HG03565 (cell line): ENCODE results near the gene SH3BGR.

Experiments
- ATAC-seq: cut with Tn5 transposase; IDR thresholded peaks from one replicate; pipeline ENCODE4 v1.9.1; 2021; ENCODE audit warnings: mild to moderate bottlenecking, moderate library complexity; ENCODE audit not compliant: unreplicated experiment

The SH3BGR gene

DNA sequence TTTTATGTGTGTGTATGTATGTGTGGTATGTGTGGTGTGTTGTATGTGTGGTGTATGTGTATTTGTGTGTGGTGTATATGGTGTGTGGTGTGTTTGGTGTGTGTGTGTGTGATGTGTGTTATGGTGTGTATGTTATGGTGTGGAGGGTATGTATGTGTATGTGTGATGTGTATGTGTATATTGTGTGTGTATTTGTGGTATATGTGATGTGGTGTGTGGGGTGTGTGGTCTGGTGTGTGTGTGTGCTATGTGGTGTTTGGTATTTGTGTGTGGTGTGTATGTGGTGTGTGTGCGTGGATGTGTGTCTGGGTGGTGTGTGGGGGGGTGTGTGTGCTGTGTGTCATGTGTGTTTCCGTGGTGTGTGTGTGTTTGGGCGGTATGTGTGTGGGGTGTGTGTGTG, 59.3 kb downstream of the SH3BGR start:
- ATAC-seq = no peak

DNA sequence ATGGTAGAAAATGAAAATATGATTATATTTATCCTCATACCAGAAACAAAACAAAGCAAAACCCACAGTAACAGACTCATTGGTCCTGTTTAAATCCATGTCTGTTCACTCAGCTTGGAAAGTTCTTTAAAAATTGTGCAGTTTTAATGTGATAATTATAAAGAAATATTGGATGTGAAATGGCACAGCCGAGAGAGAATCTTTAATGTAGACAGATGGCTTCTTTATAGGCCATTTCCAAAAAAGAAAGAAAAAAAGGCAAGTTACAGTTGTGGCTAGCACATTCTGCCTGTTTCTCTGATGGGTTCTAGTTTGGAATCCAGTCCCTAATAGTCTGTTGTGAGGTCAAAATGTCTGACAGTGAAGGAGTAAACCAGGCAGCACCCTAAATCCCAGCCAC, 62.0 kb downstream of the SH3BGR start:
- ATAC-seq = no peak

DNA sequence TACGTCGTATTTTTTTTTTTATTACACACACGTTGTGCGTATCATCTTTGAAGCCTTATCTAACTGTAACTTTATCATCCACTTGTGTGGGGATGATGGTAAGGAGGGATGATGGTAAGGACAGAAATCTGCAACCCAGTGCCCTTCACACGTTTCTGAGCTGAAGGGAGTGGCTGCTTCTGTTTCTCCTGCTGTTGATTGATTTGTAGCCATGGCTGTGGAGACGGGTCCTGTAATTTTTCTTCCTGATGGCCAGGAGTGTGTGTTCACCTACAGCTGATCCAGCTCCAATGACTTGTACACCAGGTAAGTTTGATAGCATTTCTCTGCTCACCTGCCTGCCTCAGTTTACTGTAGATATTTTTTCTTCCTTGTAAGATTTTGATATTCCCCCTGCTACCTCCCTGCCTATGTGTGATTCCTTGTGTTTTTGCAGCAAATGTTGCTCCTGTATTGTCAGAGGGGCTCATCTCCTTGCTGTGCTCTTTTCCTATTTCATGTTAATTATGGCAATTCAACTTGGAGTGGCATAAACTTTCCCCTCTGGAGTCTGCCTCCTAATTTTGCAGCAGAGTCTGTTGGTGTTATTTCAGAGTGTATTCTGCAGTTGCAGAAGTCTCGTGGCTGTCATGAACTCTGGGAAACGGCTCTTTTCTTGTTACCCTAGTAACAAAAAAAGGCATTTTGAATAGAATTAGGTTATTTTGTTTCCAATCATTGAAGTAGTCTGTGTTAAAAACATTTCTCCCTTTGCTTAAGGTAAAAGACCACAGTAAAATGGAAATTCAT, 64.1 kb downstream of the SH3BGR start:
- no peak for ATAC-seq

DNA sequence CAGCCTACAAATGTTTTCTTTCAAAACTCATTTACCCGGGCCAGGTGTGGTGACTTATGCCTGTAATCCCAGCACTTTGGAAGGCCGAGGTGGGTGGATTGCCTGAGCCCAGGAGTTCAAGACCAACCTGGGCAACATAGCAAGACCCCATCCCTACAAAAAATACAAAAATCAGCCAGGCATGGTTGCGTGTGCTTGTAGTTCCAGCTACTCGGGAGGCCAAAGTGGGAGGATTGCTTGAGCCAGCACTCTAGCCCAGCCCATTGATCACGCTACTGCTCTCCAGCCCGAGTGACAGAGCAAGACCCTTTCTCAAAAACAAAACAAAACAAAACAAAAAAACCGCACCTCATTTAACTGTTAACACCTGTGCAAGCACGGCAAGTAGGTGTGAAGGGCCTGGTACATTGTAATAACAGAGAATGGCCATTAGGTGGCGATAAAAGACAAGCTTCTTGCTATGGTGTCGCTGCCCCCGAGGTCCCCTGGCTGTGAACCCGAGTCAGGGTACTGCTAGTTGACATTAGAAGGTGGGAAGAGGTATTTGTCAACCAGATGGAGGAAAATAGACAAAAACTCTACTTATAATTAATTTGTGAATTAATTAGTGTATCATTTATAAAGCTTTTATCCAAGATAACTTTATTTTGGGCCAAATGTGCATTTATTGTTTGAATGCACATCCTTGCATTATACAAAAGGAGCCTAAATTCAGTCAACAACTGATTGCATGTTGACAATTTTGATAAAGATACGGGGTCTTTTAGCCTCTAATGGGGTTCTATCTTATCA, 66.5 kb downstream of the SH3BGR start:
- ATAC-seq = peak; percentile 73

DNA sequence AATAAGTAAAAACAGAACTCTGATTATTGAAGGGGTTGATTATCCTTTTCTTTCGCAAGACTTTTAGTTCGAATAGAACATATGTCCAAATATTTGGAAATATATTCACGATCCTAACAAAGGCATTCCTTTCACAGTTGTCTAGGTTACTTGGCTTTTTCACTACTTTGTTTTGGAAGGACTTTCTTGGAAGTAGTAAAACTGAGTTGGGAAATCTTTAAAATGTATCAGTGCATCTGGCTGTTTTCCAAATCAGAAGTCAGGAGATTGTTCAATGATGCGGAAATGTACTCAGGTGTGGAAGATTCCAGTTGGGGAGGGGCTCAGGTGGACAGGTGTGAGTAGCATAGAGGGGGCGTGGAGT, 67.1 kb downstream of the SH3BGR start:
- no peak for ATAC-seq

DNA sequence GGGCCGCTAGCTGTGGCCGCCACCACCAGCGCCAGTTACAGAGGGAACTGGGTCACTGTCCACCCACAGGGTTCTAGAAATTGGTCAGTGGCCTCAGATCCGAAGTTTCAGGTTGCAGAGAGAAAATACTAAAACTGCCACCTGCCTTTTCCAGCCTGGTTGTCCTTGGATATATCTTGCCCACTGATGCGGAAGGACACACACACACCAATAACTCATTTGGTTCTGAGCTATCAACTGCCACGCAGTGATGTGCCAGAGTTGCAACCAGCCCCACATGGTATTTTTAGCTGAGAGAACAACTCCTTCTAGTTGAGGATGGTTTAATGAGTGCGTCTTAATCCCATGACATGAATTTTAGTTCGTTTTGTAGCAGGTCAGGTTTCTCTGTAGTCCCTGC, 68.1 kb downstream of the SH3BGR start:
- no peak for ATAC-seq

DNA sequence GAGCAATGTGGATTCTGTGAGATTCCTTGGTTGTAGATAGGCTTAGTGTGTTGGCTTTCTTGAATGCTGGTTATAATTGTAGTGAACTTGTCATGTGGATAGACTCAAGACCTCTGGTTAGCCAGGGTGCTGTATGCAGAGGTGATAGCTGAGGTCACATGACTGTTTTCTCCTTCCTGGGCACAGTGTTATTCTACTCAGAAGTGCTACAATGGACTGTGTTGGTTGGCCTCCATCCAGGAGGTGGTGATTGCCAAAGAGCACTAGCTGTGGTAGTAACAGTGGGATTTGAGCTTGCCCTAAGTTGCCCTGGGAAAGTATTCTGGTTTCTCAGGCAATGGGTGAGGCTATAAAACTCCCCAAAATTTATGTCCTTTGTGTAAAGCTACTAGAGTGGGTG, 71.6 kb downstream of the SH3BGR start:
- no peak for ATAC-seq

DNA sequence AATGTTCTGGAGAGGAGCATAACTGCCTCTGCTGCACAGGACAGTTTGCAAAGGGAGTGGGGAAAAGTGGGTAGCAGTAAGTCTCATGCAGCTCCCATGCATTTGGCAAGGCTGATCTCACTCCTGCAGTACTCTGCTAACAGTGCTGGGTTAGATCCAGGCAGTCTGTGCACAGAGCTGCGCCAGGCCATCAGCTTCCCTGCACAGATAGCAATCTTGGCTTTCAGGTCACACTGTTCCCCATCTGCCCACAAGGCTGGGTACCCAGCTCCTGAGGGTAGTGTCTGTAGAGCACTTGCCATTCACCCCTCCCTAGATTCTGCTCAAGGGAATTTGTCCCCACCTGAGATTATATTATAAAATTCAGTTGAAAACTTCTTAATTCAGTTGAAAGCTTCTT, 72.1 kb downstream of the SH3BGR start:
- ATAC-seq = no peak

DNA sequence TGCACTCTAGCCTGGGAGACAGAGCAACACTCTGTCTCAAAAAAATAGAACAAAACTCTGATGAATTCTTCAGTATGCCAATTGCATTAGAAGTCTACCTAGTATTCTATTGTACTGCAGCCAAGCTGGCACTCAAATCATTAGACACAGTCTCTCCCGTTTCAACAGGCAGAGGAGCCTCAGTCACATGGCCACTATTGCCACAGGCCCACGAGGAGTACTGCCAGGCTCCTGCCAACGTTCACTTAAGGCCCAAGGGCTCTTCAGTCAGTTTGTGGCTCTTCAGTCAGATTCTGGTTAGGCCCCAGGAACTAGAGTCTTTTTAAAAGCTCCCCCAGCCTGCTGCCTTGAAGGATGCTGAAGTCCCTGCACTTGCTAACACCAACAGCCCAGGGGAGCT, 73.4 kb downstream of the SH3BGR start:
- no peak for ATAC-seq

DNA sequence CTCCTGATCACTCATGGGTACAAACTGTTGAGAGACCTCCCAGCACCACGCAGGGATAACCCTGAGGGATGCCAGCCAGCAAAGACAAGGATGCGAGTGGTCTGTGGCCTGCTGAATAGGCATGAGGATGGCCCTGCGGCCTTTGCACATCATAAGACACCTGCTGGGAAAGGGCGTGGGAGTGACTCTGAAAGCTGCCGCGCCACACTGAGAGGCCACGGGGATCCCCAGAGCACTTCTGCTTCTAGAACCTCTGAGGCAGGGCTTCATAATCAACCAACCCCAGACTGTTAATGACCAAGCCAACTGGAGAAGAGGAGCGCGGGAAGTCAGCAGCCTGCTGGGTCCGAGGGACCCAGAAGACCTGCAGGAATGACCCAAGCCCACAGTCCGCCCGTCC, 73.8 kb downstream of the SH3BGR start:
- no peak for ATAC-seq

DNA sequence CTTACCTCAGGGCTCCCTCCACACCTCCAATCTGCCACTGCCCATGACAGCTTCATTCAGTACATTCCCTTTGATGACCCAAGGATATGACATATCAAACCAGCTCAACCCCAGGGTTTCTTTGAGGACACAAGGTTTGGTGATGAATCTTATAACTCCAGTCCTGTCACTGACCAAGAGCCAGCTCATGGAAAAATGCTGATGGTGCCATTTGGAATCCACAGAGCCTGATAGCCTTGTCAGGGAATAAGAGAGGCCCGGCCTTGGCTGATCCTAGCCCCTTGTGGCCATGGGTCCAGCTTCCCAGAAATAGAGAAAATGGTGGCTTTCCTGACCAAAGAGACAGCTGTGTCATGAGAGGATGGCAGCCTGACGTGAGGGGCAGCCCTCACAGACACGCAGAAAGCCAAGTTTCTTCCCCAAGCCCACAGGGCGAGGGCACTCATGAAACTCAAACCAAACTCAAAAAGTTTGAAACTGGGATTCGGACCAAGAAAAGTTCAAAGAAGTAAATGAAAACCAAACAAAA, 75.4 kb downstream of the SH3BGR start:
- no peak for ATAC-seq

DNA sequence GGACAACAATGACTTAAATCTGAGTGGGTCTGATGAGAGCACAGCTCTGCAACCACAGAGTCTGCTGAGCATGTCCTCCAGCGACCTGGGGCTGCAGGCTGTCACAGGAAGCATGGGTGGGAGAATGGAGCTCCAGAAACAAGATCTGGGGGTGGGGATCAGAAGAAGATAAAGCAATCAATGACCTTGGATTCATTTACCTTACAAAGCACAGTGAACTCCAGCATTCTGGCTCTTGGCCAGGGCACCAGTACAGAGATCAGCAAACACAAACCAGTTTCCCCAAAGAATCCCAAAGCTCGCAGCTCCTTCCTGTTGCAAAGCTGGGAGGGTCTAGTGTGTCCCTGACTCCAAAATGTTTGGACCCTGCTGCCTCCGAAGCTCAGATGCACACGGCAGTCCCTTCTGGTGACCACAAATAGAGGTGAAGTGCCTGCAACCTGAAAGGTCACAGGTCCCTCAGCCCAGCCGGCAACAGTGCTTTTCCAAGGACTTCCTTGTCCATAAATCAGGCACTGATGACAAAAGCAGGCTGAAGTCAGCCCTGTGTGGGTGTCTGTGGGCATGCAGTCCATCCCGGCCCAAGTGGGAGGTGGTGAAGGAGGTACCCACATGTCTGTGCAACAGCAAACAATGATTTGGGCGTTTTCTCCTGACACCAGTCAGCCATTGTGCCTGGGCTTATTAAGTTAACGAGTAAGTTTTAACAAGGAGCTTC, 76.1 kb downstream of the SH3BGR start:
- ATAC-seq = no peak

DNA sequence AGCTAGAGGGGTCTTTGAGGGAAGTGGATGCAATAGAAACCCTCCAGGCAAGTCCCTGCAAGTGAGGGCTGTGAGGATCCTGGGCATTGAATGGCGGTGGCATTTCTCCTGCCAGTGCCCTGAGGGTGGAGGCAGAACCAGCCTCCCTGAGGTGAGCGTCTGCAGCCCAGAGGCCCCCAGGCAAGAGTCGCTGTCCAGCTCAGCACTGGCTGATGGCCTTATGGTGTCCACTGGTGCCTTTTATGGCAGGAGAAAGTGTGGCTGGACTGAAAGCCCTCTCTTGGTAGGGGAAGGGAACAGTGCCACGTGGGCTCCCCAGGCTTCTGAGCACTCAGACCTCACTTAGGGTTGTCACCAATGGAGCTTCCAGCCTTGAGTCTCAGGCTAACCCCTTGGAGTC, 77.3 kb downstream of the SH3BGR start:
- no peak for ATAC-seq

DNA sequence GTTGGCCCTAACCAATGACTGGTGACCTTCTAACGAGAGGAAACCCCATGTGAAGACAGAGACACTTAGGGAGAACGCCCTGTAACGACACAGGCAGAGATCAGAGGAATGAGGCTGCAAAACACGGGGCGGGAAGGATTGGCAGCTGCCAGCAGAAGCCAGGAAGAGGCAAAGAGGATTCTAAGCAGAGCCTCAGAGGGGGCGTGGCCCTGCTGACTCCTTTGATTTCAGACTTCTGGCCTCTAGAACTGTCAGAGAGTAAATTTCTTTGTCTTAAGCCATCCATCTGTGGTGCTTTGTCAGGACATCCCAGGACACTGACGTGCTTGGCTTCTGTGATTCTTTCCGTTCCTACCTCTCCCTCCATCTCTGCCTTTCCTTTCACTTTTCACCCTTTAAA, 79.3 kb downstream of the SH3BGR start:
- no peak for ATAC-seq

DNA sequence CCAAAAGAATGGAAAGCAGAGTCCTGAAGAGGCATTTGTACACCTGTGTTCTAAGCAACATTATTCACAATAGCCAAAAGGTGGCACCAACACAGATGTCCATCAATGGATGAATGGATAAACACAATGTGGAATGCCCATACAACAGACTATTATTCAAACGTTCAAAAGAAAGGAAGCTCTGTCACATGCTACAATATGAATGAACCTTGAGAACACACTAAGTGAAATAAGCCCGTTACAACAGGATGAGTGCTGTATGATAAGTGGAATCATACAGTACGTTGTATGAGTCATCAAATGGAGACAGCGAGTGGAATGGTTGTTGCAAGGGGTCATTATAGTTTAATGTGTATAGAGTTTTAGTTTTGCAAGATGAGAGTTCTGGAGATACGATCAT, 80.1 kb downstream of the SH3BGR start:
- no peak for ATAC-seq

DNA sequence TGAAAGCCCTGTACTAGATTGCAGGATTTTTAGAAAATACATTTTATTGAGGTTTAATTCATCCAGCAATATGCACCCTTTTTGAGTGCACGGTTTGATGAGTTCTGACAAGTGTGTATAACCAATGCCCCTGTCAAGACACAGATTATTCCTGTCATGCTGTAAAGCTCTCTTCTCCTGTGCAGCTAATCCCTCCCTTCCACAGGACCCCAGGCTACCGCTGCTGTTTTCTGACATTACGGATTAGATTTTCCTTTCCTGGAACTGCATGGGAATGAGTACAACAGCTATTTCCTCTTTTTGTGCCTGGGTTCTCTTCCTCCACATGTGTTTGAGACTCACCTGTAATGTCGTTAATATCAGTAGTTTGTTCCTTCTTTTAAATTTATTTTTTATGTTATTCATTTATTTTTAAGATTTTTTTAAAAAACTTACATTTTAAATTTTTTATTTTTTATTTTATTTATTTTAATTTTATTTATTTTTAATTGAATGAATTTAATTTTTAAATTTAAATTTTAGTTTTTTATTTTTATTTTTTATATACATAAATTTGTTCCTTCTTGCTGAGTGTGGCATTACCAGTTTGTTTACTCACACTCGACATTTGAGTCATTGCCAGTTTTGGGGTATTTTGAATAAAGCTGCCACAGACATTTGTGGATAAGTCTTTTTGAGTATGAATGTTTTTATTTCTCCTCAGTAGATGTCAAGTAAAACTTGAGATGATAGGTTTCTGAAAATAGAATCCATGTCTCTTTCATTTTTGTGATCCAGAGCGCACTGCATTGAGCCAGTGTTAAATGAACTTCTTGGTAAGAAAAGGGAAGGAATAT, 82.0 kb downstream of the SH3BGR start:
- no peak for ATAC-seq

DNA sequence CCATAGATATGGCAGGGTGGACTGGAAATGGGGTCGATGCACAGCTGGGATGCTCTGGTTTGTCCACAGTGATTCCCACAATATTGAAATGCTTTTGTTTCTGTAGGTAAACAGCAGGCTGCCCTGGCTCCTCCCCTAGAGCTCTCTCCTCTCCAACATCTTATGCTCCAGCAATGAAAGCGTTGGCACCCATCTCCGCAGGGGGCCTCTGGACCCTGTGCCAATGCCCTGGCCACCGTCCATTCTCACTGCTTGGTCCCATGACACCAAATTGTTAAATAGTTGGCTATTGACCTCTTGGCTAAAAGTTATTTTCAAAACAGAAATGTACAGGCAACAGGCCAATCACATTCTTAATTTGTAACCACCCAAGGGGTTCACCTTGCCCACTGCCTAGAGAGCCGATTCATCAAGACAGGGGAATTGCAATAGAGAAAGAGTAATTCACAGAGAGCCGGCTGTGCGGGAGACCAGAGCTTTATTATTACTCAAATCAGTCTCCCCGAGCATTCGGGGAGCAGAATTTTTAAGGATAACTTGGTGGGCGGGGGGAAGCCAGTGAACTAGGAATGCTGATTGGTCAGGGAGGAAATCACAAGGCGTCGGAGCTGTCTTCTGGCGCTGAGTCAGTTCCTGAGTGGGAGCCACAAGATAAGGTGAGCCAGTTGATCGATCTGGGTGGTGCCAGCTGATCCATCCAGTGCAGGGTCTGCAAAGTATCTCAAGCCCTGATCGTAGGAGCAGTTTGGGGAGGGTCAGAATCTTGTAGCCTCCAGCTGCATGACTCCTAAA, 84.1 kb downstream of the SH3BGR start:
- ATAC-seq = no peak

DNA sequence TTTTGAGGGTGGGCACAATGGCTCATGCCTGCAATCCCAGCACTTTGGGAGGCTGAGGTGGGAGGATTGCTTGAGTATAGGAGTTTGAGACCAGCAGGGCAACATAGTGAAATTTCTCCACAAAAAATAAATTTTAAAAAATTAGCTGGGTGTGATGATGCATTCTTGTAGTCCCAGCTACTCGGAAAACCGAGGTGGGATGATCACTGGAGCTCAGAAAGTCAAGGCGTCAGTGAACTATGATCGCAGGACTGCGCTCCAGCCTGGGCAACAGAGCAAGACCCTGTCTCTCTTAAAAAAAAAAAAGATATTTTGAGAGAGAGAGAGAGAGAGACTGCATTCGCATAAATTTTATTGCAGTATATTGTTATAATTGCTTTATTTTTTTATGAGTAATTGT, 85.1 kb downstream of the SH3BGR start:
- no peak for ATAC-seq

DNA sequence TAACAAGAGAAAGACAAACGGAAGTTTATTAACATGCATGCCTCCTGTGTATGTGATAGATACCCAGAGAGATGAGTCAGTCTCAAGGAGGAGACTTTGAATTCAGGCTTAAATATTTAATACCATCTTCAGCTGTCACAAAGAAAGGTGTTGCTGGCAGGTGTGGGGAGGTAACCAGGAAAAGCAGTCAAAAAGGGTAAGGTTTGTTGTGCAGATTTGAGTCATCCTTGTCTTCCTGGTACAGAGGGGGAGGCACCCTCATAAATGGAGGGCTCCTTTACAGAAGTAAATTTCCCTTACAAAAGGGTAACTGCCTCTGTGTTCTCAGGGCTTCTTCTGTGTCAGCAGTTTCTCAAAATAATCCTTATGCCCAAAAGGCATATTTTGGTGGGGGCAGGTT, 85.8 kb downstream of the SH3BGR start:
- ATAC-seq = no peak

DNA sequence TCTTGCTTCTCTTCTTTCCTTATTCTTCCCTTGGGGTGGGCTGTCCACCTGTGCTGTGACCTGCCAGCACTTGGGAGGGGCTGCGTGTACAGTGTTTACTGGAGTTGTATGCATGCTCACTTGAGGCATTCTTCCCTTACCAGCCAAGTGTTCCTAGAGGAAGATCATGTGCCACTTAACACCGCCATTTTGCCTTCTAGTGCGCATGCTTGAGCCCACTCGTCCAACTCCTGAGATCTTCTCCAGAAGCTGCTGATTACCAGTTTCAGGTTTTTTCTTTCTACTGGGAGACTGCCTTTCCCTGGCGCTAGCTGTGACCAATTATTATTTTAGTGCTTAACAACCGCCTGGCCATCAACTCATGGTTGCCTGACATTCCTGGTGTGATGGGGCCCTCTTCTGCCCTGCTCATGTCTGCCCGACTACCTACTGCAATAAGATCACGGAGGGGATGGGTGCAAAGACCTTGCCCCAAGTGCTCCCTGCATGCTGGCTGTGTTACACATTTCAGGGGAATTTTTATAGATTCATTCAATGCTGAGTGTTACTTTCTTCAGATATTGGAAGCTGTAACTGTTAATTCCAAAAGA, 86.8 kb downstream of the SH3BGR start:
- no peak for ATAC-seq
